NOMO-1 (cell line): ENCODE results near the gene GATC.
"Not testable (repeated sequence)": the region's sequence is repeated elsewhere in the genome, so short reads cannot be mapped to it uniquely, and the experiment has no call there.

Source experiments
- DNase-seq, 2 experiments: peaks; one replicate each; lab custom pipeline; 2025; ENCODE audit not compliant: unreplicated experiment in 2 of 2; lab: John Stamatoyannopoulos, UW

Gene GATC

DNA sequence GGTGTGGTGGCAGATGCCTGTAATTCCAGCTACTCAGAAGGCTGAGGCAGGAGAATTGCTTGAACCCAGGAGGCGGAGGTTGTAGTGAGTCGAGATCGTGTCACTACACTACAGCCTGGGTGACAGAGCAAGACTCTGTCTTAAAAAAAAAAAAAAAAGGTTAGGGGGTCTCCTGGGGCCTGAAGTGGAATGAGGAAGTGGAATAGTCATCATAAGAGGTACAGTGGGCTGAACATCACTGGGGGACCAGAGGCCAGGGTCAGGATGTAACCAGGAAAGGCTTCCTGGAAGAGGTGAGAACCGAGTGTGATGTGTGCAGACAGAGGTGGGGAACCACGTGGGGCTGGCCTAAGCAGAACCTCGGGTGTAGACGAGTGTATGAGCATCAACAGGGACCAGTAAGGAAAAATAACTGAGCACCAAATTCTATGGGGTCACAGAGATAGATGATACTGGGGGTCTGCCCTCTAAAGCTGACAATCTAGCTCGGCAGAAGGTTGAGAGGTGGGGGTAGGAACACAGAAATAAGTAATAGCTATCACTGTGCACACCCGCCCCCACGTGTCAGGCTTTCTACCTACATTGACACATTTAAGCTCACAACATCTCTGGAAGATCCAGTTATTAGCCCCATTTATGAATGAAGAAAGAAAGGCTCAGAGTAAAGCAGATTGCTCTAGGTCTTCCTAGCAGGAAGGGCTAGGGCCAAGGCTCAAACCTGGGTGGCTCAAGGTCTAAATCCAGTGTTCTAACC, 13.3 kb upstream of the GATC start:
- no peak for DNase-seq

DNA sequence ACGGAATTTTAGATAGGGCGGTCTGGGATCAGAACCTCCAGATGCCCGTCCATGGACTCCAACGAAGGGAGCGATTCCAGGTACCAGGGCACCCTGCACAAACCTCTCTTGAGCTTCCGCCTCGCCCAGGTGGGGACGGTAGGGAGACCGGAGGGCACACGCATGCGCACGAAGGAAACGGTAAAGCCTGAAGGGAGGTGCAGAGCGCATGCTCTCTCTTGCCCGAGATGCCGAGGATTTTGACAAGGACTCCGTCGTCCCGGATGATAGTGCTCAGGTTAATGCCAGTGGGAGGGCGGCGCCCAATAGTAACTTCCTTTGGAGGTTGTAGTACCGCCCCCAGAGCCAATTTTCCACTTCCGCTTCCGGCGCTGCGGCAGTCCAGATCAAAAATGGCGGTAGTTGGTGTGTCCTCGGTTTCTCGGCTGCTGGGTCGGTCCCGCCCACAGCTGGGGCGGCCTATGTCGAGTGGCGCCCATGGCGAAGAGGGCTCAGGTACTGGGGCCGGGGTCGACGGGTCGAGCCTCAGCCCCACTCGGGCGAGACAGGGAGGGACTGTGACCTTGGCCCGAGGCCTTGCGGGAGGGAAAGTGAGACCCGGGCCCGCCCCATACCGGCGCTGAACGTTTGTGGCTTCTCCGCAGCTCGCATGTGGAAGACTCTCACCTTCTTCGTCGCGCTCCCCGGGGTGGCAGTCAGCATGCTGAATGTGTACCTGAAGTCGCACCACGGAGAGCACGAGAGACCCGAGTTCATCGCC, 8.3 kb upstream of the GATC start, which contains the start of gene COX6A1:
Gene COX6A1 (plus strand): TSS at position 379 of the 760 bp plus-strand sequence. CDS start 14 bp downstream, at position 393.
- peak; percentile 98 to 99 for DNase-seq

DNA sequence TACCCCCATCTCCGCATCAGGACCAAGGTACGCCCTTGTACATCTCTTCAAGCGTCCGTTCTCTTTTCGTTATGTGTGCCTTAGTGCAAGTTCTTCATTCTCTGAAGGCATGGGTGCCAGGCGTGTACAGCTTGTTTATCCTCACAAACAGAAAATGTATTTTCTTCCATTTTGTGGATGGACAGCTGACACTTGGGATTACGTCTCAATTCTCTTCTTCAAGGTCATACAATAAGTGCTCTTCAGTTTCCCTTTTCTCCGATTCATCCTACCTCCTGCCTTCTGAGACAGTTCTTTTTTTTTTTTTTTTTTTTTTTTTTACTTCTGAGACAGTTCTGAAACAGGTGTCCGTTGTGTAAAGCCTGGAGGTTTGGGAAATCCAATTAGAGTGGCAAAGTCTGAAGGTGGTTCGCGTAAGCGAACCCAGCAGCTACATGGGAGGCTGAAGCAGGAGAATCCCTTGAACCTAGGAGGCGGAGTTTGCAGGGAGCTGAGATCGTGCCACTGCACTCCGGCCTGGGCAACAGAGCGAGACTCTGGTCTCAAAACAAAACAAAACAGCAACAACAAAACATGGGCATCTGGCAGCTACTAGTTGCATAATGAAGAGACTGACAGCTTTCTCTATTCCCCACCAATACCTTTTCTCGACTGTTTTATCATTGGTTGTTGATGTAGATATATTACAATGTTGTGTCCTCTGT, 7.6 kb upstream of the GATC start:
- peak in 1 of 2 experiments; percentile 39 for DNase-seq

DNA sequence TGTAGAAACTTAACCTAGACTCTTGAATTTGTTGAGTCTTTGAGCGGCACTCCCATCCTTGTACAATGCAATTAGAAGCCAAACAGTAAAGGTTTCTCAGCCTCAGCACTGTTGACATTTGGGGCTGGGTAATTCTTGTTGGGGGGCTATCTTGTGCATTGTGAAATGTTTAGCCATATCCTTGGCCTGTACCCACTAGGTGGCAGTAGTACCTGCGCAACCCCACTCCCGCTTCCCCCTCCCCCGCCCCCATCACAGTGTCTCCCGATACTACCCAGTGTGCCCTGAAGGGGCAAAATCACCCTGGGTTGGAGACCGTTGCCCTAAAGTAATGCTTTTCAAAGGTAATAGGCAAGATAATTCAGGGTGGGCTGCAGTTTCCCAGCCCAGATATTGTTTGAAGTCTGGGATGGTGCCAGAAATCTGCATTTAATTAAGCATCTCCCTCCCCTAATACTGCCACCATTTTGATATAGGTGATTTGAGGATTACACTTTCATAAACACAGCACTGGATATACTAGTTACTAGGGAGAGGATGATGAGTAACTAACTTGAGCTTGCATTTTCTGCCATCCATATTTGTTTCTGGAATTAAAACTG, 6.5 kb upstream of the GATC start:
- DNase-seq, result peak; percentile 45 to 63

DNA sequence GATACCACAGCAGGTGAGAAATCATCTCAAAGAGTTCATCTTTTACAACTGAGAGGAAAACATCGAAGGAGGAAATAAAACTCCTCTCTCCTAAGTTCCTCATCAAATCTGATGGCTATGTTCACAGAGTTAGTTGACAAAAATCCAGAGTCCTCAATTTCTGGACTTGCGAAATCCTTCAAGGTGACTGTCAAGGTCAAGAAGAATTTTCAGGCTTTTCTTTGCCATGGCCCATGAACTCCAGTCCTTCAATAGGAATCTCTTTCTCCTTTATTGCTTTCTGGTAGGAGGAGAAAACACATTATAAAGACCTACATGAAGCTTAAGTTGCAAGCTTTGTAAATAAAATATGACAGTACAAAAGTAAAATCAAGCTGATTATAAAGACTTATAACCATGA, 1.6 kb upstream of the GATC start:
- DNase-seq, result no peak

DNA sequence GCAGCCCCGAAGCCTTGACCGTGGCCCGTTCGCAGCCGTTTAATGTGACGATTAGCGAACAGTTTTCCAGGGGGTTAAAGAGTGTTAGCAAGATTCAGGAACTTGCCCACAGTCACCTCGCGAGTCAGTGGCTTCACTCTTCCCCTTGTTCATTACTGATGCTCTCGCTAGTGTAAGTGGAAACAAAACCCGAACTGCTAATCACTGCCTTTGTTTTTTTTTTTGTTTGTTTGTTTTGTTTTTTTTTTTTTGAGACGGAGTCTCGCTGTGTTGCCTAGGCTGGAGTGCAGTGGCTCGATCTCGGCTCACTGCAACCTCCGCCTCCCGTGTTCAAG, 567 bp downstream of the GATC start:
- DNase-seq, result not testable (repeated sequence)

DNA sequence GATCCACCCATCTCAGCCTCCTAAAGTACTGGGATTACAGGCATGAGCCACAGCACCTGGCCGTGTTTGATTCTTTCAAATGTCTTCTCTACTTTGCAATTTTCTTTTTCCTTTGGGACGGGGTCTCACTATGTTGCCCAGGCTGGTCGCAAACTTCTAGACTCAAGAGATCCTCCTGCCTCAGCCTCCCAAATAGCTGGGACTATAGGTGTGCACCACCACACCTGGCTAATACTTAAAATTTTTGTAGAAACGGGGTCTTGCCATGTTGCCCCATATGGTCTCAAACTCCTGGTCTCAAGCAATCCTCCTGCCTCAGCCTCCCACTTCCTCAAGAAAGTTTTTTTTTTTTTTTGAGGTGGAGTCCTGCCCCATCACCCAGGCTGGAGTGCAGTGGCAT, 1.7 kb downstream of the GATC start:
- DNase-seq, result no peak

DNA sequence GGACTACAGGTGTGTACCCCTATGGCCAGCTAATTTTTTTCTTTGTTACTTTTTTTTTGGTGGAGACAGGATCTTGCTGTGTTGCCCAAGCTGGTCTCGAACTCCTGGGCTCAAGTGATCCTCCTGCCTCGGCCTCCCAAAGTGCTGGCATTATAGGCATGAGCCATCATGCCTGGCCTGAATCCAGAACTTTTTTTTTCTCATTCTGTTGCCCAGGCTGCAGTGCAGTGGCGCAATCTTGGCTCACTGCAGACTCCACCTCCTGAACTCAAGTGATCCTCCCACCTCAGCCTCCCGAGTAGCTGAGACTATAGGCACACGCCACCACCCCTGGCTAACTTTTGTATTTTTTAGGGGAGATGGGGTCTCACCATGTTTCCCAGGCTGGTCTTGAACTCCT, 6.3 kb downstream of the GATC start:
- not testable (repeated sequence) for DNase-seq

DNA sequence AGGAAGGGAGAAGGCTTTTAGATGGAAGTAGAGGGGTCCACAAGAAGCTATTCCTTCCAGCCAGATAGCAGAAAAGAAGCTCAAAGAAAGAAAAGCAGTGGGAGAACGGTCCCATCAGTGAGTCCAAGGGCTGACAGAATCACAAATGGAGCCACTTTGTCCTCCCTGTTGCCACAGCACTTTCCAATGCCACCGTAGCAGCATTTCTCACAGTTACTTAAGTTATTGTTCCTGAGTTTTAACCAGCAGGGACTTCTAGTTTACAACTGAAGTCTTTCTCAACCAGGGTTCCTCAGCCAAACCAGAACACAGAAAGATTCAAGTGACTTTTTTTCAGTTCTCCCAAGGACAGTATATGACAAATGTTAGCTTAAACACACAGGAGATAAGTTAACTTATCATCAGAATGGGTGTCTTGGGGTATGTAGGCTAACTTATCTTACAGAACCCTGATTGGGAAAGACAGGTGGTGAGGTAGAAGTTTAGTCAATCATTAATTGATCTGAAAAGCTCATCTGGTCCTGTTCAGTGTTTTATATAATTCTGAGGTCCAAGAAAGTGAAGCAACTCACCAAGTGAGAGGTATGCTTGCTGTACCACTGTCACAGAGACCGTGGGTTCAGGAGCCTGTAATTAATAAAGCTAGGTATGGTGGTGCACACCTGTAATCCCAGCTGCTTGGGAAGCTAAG, 7.0 kb downstream of the GATC start:
- DNase-seq, result no peak

DNA sequence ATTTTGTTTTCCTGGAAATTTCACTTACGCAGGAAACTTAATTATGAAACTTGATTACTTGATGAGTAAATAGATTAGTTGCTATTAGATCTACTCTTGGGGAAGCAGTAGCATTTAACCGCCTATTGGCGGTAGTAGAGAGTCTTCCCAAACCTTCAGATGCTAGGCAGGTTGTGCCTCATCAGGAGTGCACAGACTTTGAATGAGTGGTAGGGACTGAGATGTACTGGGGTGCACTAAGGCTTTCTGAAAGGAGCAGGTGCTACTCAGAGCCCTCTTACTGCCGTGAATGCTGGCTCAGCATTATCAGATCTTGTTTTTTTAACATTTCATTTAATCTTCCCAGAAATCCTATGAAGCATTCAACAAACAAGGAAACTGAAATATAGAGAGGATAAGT, 7.7 kb downstream of the GATC start:
- DNase-seq, result peak; percentile 32 to 44

DNA sequence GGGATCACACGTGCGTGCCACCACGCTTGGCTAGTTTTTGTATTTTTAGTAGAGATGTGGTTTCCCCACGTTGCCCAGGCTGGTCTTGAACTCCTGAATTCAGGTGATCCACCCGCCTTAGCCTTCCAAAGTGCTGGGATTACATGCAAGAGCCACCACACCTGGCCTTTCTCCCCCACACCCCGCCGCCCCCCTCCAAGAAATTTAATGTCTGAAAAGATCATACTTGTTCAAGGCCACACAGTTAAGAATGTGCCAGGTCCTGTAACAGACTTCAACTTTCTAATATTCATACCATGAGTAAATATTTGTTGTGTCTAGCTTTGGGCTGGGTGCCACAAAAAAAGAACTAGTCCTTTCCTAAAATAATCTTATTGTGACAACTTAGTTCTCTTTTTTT, 9.1 kb downstream of the GATC start:
- DNase-seq, result no peak

DNA sequence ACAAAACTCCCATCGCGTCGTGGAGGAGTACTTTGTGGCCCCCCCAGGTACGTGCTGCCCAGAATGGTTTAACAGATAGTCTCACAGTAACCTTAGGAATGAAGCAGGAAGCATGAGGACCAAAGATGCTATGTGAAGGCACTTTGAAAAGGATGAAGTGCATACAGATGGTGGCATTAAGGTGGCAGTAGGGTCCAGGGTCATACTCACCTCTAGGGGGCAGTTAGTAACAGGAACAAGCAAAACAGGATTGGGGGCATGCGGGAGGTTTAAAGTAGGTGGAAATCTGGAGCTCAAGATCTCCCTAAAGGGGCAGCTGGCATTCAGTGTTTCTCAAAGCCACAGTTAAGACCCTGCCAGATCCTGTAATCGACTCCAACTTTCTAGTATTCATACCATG, 10.9 kb downstream of the GATC start:
- no peak for DNase-seq

DNA sequence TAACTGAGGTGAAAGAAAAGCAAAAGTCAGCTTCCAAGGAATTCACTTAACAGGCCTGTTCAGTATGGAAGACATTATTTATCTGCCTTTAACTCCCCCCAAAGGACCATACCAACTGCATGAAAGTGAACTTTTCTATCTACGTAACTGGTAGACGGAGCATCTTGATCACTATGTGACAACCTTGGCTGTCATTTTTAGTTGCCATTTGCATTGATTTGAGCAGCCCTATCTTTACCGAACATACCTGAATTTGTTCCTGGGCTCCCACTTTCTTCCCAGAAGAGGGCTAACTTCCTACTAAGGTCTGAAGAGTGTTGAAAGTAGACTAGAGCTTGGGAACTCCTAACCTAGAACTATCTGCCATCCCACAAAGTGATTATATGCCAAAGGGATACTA, 13.9 kb downstream of the GATC start:
- DNase-seq, result no peak

DNA sequence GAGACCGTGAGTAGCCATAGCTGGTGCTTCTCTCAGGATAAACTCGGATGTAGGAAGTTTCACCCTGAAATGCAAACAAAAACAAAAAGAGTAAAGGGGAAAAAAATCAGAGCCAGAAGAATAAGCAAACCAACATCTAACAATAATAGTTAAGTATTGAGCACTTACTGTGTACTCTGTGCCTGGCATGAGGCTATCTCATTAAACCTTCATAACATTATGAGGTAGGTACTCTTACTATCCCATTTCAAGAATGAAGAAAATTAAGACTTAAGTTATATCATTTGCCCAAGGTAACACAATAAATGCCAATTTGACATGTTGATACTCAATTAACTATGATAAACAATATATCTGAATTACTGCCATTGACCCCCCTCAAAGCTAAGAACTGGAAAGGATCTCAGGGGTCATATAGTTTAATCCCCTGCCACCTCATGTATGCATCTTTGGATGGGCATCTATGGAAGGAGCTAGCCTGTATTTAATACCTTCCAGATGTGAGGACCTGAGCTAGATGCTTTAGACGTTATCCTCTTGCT, 15.9 kb downstream of the GATC start:
- no peak for DNase-seq

DNA sequence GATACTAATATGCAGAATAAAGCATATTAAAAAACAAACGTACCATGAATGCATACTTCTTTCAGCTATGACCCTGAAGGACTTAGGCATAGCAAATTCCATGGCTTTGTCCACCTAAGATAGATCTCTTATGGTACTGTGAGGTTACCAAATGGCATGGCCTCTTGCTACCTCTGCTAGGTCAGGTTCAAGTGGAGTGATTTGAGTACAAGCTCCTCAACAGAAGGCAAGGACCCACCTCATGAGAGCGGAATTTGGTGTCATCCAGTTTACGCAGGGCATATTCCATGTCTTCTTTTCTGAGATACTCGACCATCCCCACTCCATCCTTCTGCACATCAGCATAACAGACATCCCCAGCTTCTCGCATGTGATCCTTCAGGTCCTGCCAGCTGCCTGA, 17.5 kb downstream of the GATC start:
- DNase-seq, result no peak

DNA sequence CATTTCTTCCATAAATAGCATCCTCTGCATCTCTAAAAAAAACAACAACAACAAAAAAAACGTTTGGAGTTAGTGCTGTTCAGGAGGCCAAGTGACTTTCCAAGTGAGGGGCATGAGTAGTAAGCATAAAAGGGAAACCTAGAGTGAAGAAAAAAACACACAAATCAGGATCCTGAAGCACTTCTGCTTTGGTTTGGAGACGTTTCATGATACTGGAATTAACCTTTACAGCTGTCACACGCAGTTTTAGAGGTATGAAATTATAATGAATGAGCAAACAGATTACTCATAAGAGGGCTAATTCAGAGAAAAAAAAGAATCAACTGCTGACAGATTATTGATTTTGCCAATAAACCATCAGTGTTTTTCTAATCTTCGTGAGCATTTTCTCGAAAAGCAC, 19.5 kb downstream of the GATC start:
- DNase-seq, result no peak

DNA sequence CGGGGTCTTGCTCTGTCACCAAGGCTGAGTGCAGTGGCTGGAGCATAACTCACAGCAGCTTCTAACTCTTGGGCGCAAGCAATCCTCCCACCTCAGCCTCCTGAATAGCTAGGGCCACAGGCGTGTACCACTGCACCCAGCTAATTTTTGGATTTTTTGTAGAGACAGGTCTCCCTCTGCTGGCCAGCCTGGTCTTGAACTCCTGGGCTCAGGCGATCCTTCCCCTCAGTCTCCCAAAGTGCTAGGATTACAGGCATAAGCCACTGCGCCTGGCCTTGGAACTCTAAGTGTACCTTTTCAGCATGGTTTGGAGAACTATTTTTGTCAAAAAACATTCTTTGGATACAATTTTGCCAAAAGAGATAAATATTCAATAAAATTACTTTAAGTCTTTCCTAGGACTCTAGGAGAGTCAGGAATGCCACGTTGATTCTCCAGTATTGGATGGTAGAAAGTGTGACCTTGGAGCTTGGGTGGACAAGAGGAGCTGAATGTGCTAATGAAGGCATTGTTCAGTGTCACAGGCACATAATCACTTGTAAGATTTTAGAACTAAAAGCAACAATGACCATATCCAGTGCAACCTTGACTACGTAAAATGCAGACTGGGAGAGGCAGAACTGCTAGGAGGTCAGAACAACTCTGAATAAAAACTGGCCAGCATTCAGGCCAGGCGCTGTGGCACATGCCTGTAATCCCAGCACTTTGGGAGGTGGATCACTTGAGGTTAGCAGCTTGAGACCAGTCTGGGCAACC, 20.5 kb downstream of the GATC start:
- peak; percentile 13 to 31 for DNase-seq

DNA sequence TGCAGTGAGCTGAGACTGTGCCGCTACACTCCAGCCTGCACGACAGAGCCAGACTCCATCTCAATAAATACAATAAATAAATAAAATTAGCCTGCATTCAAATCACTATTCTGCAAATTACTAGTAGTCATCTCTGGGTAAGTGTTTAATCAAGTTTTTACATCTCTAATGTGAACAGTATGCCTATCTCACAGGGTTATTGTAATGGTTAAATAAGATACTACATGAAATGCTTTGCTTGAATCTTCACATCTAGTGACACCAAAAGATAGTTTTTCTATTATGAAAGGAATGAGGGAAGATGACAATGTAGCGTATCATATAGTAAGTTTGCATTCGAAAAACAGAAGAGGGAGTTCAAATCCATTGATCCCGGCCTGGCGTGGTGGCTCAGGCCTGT, 21.2 kb downstream of the GATC start:
- no peak for DNase-seq

DNA sequence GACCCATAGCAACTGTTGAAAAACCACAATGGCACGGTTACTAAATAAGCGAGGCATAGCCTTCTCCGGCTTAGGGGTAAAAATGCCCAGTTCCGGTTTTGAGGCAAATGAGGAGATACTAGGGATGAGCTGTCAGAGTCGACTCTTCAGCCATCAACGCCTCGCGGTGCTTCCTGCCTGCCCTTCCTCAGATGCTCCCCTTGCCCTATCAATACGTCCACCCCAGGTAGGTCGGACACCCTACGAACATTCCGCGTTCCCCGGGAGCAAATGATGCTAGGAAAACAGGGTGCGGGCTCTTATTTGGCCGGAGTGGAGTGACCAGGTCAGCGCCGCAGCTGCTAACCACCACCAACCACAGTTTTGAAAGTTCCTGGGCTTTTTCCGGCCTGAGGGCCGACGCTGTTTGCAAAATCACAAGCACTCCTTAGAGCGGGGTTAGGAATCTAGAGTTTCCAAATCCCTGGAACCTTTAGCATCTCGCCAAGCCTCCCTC, 22.1 kb downstream of the GATC start:
- peak; percentile 30 to 55 for DNase-seq
